SK-N-SH treated with all-trans-retinoic acid at 6 μM for 48 hours (cell line): Measurements from ENCODE around the gene CAPN1.

Source experiments
- ATAC-seq: fragments of 200-7000 bp; cut with Tn5 transposase; 3 replicates; pipeline ENCODE4 v1.9.1; 2020; ENCODE audit warnings: mild to moderate bottlenecking, moderate library complexity
- ARNTL ChIP-seq: fragments of 450-650 bp; formaldehyde crosslinking; IDR thresholded peaks from 2 replicates; pipeline ENCODE4 v1.5.0; 2020; ENCODE audit warnings: low read depth, mild to moderate bottlenecking, moderate library complexity, borderline replicate concordance
- BACH2 ChIP-seq: fragments of 250-450 bp; sonication (Bioruptor Pico); IDR thresholded peaks from 2 replicates; pipeline ENCODE4 v1.9.0; 2021; ENCODE audit warnings: mild to moderate bottlenecking, borderline replicate concordance
- CREB5 ChIP-seq: fragments of 250-450 bp; sonication (Bioruptor Pico); IDR thresholded peaks from 2 replicates; pipeline ENCODE4 v1.5.1; 2020; ENCODE audit warnings: low read depth, mild to moderate bottlenecking, moderate library complexity
- CSDC2 ChIP-seq: fragments of 250-450 bp; sonication (Bioruptor Pico); IDR thresholded peaks from 2 replicates; pipeline ENCODE4 v1.5.0; 2020; ENCODE audit warnings: mild to moderate bottlenecking, moderate library complexity
- CSRNP3 ChIP-seq: fragments of 250-450 bp; sonication (Bioruptor Pico); IDR thresholded peaks from 2 replicates; pipeline ENCODE4 v1.5.1; 2021; ENCODE audit warnings: mild to moderate bottlenecking, moderate library complexity
- ESRRG ChIP-seq: fragments of 250-450 bp; sonication (Bioruptor Pico); IDR thresholded peaks from 2 replicates; pipeline ENCODE4 v1.6.1; 2021; ENCODE audit warnings: mild to moderate bottlenecking
- GLIS3 ChIP-seq: fragments of 250-450 bp; sonication (Bioruptor Pico); IDR thresholded peaks from 2 replicates; pipeline ENCODE4 v1.5.0; 2020; ENCODE audit warnings: mild to moderate bottlenecking, moderate library complexity
- OSR1 ChIP-seq: fragments of 250-450 bp; sonication (Bioruptor Pico); IDR thresholded peaks from 2 replicates; pipeline ENCODE4 v1.8.0; 2022; ENCODE audit warnings: moderate library complexity, mild to moderate bottlenecking, inconsistent platforms
- PATZ1 ChIP-seq: fragments of 250-450 bp; sonication (Bioruptor Pico); IDR thresholded peaks from 2 replicates; pipeline ENCODE4 v1.8.0; 2020; ENCODE audit warnings: mild to moderate bottlenecking, moderate library complexity, borderline replicate concordance
- PPARA ChIP-seq: fragments of 250-450 bp; sonication (Bioruptor Pico); IDR thresholded peaks from 2 replicates; pipeline ENCODE4 v1.5.0; 2020; ENCODE audit warnings: mild to moderate bottlenecking, borderline replicate concordance
- RARB ChIP-seq: fragments of 250-450 bp; sonication (Bioruptor Pico); IDR thresholded peaks from 2 replicates; pipeline ENCODE4 v1.8.0; 2021; ENCODE audit warnings: mild to moderate bottlenecking, moderate library complexity
- SNAI2 ChIP-seq: fragments of 250-450 bp; sonication (Bioruptor Pico); IDR thresholded peaks from 2 replicates; pipeline ENCODE4 v1.5.0; 2020; ENCODE audit warnings: mild to moderate bottlenecking, moderate library complexity
- TOX ChIP-seq: fragments of 250-450 bp; sonication (Bioruptor Pico); IDR thresholded peaks from 2 replicates; pipeline ENCODE4 v1.8.0; 2021; ENCODE audit warnings: mild to moderate bottlenecking, moderate library complexity, borderline replicate concordance
- TSHZ2 ChIP-seq: fragments of 250-450 bp; sonication (Bioruptor Pico); IDR thresholded peaks from 2 replicates; pipeline ENCODE4 v1.5.0; 2020; ENCODE audit warnings: mild to moderate bottlenecking, moderate library complexity
- ZC3H10 ChIP-seq: fragments of 250-450 bp; sonication (Bioruptor Pico); IDR thresholded peaks from 2 replicates; pipeline ENCODE4 v1.5.1; 2021; ENCODE audit warnings: mild to moderate bottlenecking, moderate library complexity
- ZFP3 ChIP-seq: fragments of 250-450 bp; sonication (Bioruptor Pico); IDR thresholded peaks from 2 replicates; pipeline ENCODE4 v1.5.0; 2020; ENCODE audit warnings: mild to moderate bottlenecking, moderate library complexity
- ZFP30 ChIP-seq: fragments of 450-650 bp; formaldehyde crosslinking; IDR thresholded peaks from 2 replicates; pipeline ENCODE4 v1.5.0; 2022; ENCODE audit warnings: mild to moderate bottlenecking, moderate library complexity
- ZNF70 ChIP-seq: fragments of 450-650 bp; formaldehyde crosslinking; IDR thresholded peaks from 2 replicates; pipeline ENCODE4 v1.5.0; 2020; ENCODE audit warnings: mild to moderate bottlenecking, moderate library complexity
- ZNF8 ChIP-seq: fragments of 450-650 bp; formaldehyde crosslinking; IDR thresholded peaks from 2 replicates; pipeline ENCODE4 v1.5.0; 2020; ENCODE audit warnings: mild to moderate bottlenecking, moderate library complexity

Gene CAPN1

GRCh38 chr11:65132988-65133700 lies 48.6 kb upstream of the CAPN1 start (continued):
- no peak for TF ChIP-seq ESRRG (CRISPR knock-in tag)
- no peak for TF ChIP-seq GLIS3
- no peak for TF ChIP-seq ZFP30 (CRISPR knock-in tag)
- TF ChIP-seq TSHZ2: no peak
- TF ChIP-seq ZC3H10: no peak

- ATAC-seq: peak; percentile 1; the same call in 2 of the 3 replicates
- no peak for TF ChIP-seq CREB5 (CRISPR knock-in tag)
- TF ChIP-seq, all 23 proteins: peak for 0
Observed at GRCh38 chr11:65133724-65134123, 48.0 kb upstream of the CAPN1 start.

- ATAC-seq: peak; percentile 88
- TF ChIP-seq ZFP3 (CRISPR knock-in tag): no peak
- TF ChIP-seq PPARA: no peak
- peak; percentile 75; the same call in 1 of the 2 replicates for TF ChIP-seq PATZ1
- TF ChIP-seq CSDC2: no peak
- TF ChIP-seq OSR1 (CRISPR knock-in tag): no peak
Observed at GRCh38 chr11:65134240-65134951, 47.3 kb upstream of the CAPN1 start, which contains the start of gene SYVN1. Gene SYVN1 (minus strand): TSS chr11:65134519. CDS start chr11:65133601, 918 bp downstream.

- peak; percentile 91 for ATAC-seq
- no peak for TF ChIP-seq TOX (CRISPR knock-in tag)
- no peak for TF ChIP-seq OSR1 (CRISPR knock-in tag)
- TF ChIP-seq CSDC2: no peak
- no peak for TF ChIP-seq RARB (CRISPR knock-in tag)
- TF ChIP-seq ZC3H10: no peak
- no peak for TF ChIP-seq CSRNP3 (CRISPR knock-in tag)
- TF ChIP-seq CREB5 (CRISPR knock-in tag): no peak
- TF ChIP-seq GLIS3: no peak
- no peak for TF ChIP-seq BACH2 (CRISPR knock-in tag)
- TF ChIP-seq ARNTL (CRISPR knock-in tag): no peak
- TF ChIP-seq TSHZ2: no peak
- no peak for TF ChIP-seq ZNF8 (CRISPR knock-in tag)
- TF ChIP-seq SNAI2 (CRISPR knock-in tag): no peak
- no peak for TF ChIP-seq ESRRG (CRISPR knock-in tag)
- no peak for TF ChIP-seq ZFP3 (CRISPR knock-in tag)
- no peak for TF ChIP-seq ZNF70
- no peak for TF ChIP-seq PPARA
- no peak for TF ChIP-seq PATZ1
Observed at GRCh38 chr11:65134952-65135632, 46.6 kb upstream of the CAPN1 start.
